ENCODE results near the gene PTPRK. TPM values are rescaled to one million over a fixed set of nuclear protein-coding genes. Genes with fewer than 3 reads are reported as not detected.

Gene PTPRK
- total RNA-seq, 4 donors from 2014 or later: 34.6 to 56.5 (median 47.0) TPM

GRCh38 chr6:128532136-128532535, 11.7 kb upstream of the PTPRK start:
- DNase-seq: no peak
- H3K4me1 ChIP-seq: no peaks in the 10 kb centered on the region
- no peak overlapping the region for H3K27ac ChIP-seq
- TF ChIP-seq CTCF (IDR thresholded peaks at IDR 0.05): no peak
- no peak for TF ChIP-seq POLR2A (IDR thresholded peaks at IDR 0.05)
- H3K27me3 ChIP-seq: no peaks in the 10 kb centered on the region
- H3K4me3 ChIP-seq (replicated peaks in 1 of 3): no peak overlapping the region
- intact Hi-C loops (cut with DNase I): no loop called here
- no peaks in the 10 kb centered on the region for H3K36me3 ChIP-seq
- 93% methylated on average over 2 of the region's 2 CpGs for WGBS, 2 donors
- H3K9me3 ChIP-seq: no peaks in the 10 kb centered on the region

GRCh38 chr6:128531696-128532095, 11.3 kb upstream of the PTPRK start:
- Histone ChIP-seq H3K4me1 (no peaks in the 10 kb centered on the region), H3K36me3 (no peaks in the 10 kb centered on the region), H3K27ac (no peak overlapping the region), H3K27me3 (no peaks in the 10 kb centered on the region), H3K4me3 (replicated peaks in 1 of 3) (no peak overlapping the region), H3K9me3 (no peaks in the 10 kb centered on the region)
- intact Hi-C loops (cut with DNase I): no loop called here
- WGBS, 2 donors: 86 to 96% methylated on average over 2 of the region's 2 CpGs
- TF ChIP-seq CTCF (IDR thresholded peaks at IDR 0.05) (no peak), POLR2A (IDR thresholded peaks at IDR 0.05) (no peak)
- no peak for DNase-seq

GRCh38 chr6:128528241-128528640, 7.8 kb upstream of the PTPRK start:
- intact Hi-C loops (cut with DNase I): no loop called here
- no peak for TF ChIP-seq POLR2A (IDR thresholded peaks at IDR 0.05)
- TF ChIP-seq CTCF (IDR thresholded peaks at IDR 0.05): no peak
- Histone ChIP-seq H3K4me1 (no peaks in the 10 kb centered on the region), H3K27me3 (no peaks in the 10 kb centered on the region), H3K9me3 (no peaks in the 10 kb centered on the region), H3K27ac (no peak overlapping the region), H3K4me3 (replicated peaks in 1 of 3) (no peak overlapping the region), H3K36me3 (no peaks in the 10 kb centered on the region)
- DNase-seq: no peak

GRCh38 chr6:128527375-128527774, 7.0 kb upstream of the PTPRK start:
- no peaks in the 10 kb centered on the region for H3K27me3 ChIP-seq
- H3K9me3 ChIP-seq: no peaks in the 10 kb centered on the region
- TF ChIP-seq CTCF (IDR thresholded peaks at IDR 0.05): no peak
- no peak for TF ChIP-seq POLR2A (IDR thresholded peaks at IDR 0.05)
- intact Hi-C loops (cut with DNase I): no loop called here
- H3K4me3 ChIP-seq (replicated peaks in 1 of 3): no peak overlapping the region
- 80 to 86% methylated on average over 1 of the region's 1 CpG for WGBS, 2 donors
- no peak overlapping the region for H3K27ac ChIP-seq
- H3K36me3 ChIP-seq: no peaks in the 10 kb centered on the region
- no peaks in the 10 kb centered on the region for H3K4me1 ChIP-seq
- DNase-seq: no peak

GRCh38 chr6:128526152-128526914, 5.9 kb upstream of the PTPRK start:
- no peak for DNase-seq
- peaks cover 0 to under 1% of the 10 kb centered on the region in 2 donors for H3K4me1 ChIP-seq
- TF ChIP-seq CTCF (IDR thresholded peaks at IDR 0.05): no peak
- no peaks in the 10 kb centered on the region for H3K27me3 ChIP-seq
- H3K27ac ChIP-seq: no peak overlapping the region
- WGBS, 2 donors: 94 to 97% methylated on average over 5 of the region's 5 CpGs
- H3K9me3 ChIP-seq: no peaks in the 10 kb centered on the region
- H3K36me3 ChIP-seq: no peaks in the 10 kb centered on the region
- no peak overlapping the region for H3K4me3 ChIP-seq (replicated peaks in 1 of 3)
- intact Hi-C loops (cut with DNase I): no loop called here

Data from thyroid gland (tissue), 4 donors.